ENCODE measurements around the gene HSPG2.

- TF ChIP-seq EZH2 (IDR thresholded peaks at IDR 0.05; ENCODE audit: borderline replicate concordance, insufficient read depth, low read length, poor library complexity, severe bottlenecking) (no peak), EP300 (conservative IDR thresholded peaks at IDR 0.05; ENCODE audit: poor library complexity, severe bottlenecking) (no peak), CTCF (IDR thresholded peaks at IDR 0.05; ENCODE audit: poor library complexity, severe bottlenecking) (no peak), POLR2AphosphoS5 (IDR thresholded peaks at IDR 0.05) (no peak), MXI1 (conservative IDR thresholded peaks at IDR 0.05; ENCODE audit: poor library complexity, severe bottlenecking) (no peak)
Measured at GRCh38 chr1:21885236-21886037, 51.7 kb downstream of the HSPG2 start.

Measured in neural cell (in vitro differentiated cells).